Measurements from ENCODE around the gene SPINK8. TPM values are rescaled to one million over a fixed set of nuclear protein-coding genes. Genes with fewer than 3 reads are reported as not detected.
A peak's percentile ranks its signal among the peaks of the same experiment; 100 is the strongest.

The SPINK8 gene
- total RNA-seq, 3 donors from 2014 or later (not counting 1 experiment from before 2014, with no cell fraction given), result not detected

- 30% methylated on average over 13 of the region's 13 CpGs for WGBS (ENCODE audit: insufficient coverage)
- DNase-seq, result peak; percentile 21 to 64
- Mint-ChIP-seq H3K27me3 (ENCODE audit: low read depth in 2 of 2) (no peaks in the 10 kb centered on the region), H3K4me1 (peaks cover 48 to 55% of the 10 kb centered on the region in 2 donors), H3K27ac (peak overlapping the region; percentile 90 to 98), H3K36me3 (peaks cover 9% of the 10 kb centered on the region), H3K4me3 (peak overlapping the region; percentile 98), H3K9me3 (no peaks in the 10 kb centered on the region)
- peak overlapping the region; percentile 92 for H3K27ac ChIP-seq (ENCODE audit: low read length)
- peak in 2 of 3 donors; percentile 6 to 43 for ATAC-seq
- intact Hi-C loops (cut with micrococcal nuclease), result loop anchor here (2.0 kb wide), 1 partner anchor 59 kb away; the partner anchor contains the start of gene ZNF589
- peaks cover 38% of the 10 kb centered on the region for H3K4me1 ChIP-seq (ENCODE audit: control insufficient read depth, insufficient read depth, low read length)
- peaks cover 20% of the 10 kb centered on the region for H3K36me3 ChIP-seq (ENCODE audit: control insufficient read depth, insufficient read depth, low read length)
- no peak for TF ChIP-seq CTCF (IDR thresholded peaks at IDR 0.05)
- H3K4me3 ChIP-seq (ENCODE audit: low read length), result peak overlapping the region; percentile 85
- H3K9me3 ChIP-seq (ENCODE audit: control insufficient read depth, insufficient read depth, low read length), result no peaks in the 10 kb centered on the region
- H3K27me3 ChIP-seq (ENCODE audit: control insufficient read depth, insufficient read depth, low read length), result no peaks in the 10 kb centered on the region
These were observed 33.4 kb downstream of the SPINK8 start for GRCh38 chr3:48299746-48300712.

GRCh38 chr3:48297111-48297810, 36.2 kb downstream of the SPINK8 start:
- intact Hi-C loops (cut with micrococcal nuclease), result no loop called here
- no peaks in the 10 kb centered on the region for H3K27me3 ChIP-seq (ENCODE audit: control insufficient read depth, insufficient read depth, low read length)
- peaks cover 37% of the 10 kb centered on the region for H3K4me1 ChIP-seq (ENCODE audit: control insufficient read depth, insufficient read depth, low read length)
- 74% methylated on average over 4 of the region's 5 CpGs for WGBS (ENCODE audit: insufficient coverage)
- H3K4me3 ChIP-seq (ENCODE audit: low read length), result no peak overlapping the region
- peak overlapping the region; percentile 13 for H3K4me3 Mint-ChIP-seq
- no peaks in the 10 kb centered on the region for H3K9me3 ChIP-seq (ENCODE audit: control insufficient read depth, insufficient read depth, low read length)
- peaks cover 18% of the 10 kb centered on the region for H3K36me3 Mint-ChIP-seq
- DNase-seq (no peak), ATAC-seq (no peak)
- no peaks in the 10 kb centered on the region for H3K9me3 Mint-ChIP-seq
- H3K36me3 ChIP-seq (ENCODE audit: control insufficient read depth, insufficient read depth, low read length), result peaks cover 40% of the 10 kb centered on the region
- no peaks in the 10 kb centered on the region for H3K27me3 Mint-ChIP-seq (ENCODE audit: low read depth in 2 of 2)
- H3K27ac Mint-ChIP-seq, result peak overlapping the region; percentile 60 to 84
- H3K4me1 Mint-ChIP-seq, result peaks cover 42 to 48% of the 10 kb centered on the region in 2 donors
- TF ChIP-seq CTCF (IDR thresholded peaks at IDR 0.05), result no peak
- no peak overlapping the region for H3K27ac ChIP-seq (ENCODE audit: low read length)

- Mint-ChIP-seq H3K27me3 (ENCODE audit: low read depth in 2 of 2) (no peaks in the 10 kb centered on the region), H3K4me3 (no peak overlapping the region), H3K9me3 (no peaks in the 10 kb centered on the region), H3K27ac (peak overlapping the region; percentile 60 to 84), H3K4me1 (peaks cover 37 to 43% of the 10 kb centered on the region in 2 donors), H3K36me3 (peaks cover 18% of the 10 kb centered on the region)
- Histone ChIP-seq H3K27ac (ENCODE audit: low read length) (no peak overlapping the region), H3K9me3 (ENCODE audit: control insufficient read depth, insufficient read depth, low read length) (no peaks in the 10 kb centered on the region), H3K4me1 (ENCODE audit: control insufficient read depth, insufficient read depth, low read length) (peaks cover 32% of the 10 kb centered on the region), H3K36me3 (ENCODE audit: control insufficient read depth, insufficient read depth, low read length) (peaks cover 43% of the 10 kb centered on the region), H3K4me3 (ENCODE audit: low read length) (no peak overlapping the region), H3K27me3 (ENCODE audit: control insufficient read depth, insufficient read depth, low read length) (no peaks in the 10 kb centered on the region)
- 94% methylated on average over 4 of the region's 4 CpGs for WGBS (ENCODE audit: insufficient coverage)
- no peak for DNase-seq
- ATAC-seq, result no peak
- intact Hi-C loops (cut with micrococcal nuclease), result no loop called here
- TF ChIP-seq CTCF (IDR thresholded peaks at IDR 0.05), result no peak
These were observed 36.8 kb downstream of the SPINK8 start for GRCh38 chr3:48296699-48297098.
